ENCODE data around the gene CD180. TPM values are rescaled to one million over a fixed set of nuclear protein-coding genes. Genes with fewer than 3 reads are reported as not detected.
"Not testable (repeated sequence)": the region's sequence is repeated elsewhere in the genome, so short reads cannot be mapped to it uniquely, and the experiment has no call there.

The CD180 gene
- total and polyA plus RNA-seq, 11 donors: 0.08 to 7.7 (median 0.32) TPM

GRCh38 chr5:67179697-67180361 lies 16.8 kb downstream of the CD180 start:
- Histone ChIP-seq H3K4me1 (peaks cover 0 to 26% (median 7%) of the 10 kb centered on the region in 12 donors), H3K27ac (no peak overlapping the region), H3K9me3 (peaks cover 0 to 21% (median 0%) of the 10 kb centered on the region in 12 donors), H3K4me3 (no peak overlapping the region), H3K36me3 (no peaks in the 10 kb centered on the region), H3K27me3 (no peaks in the 10 kb centered on the region)
- no peak for TF ChIP-seq POLR2A (IDR thresholded peaks at IDR 0.05)
- DNase-seq (no peak), ATAC-seq (no peak)
- WGBS, 4 donors: 95 to 96% (median 96%) methylated on average over 5 of the region's 5 CpGs
- intact Hi-C loops (cut with DNase I): no loop called here

- peaks cover 0 to 26% (median 7%) of the 10 kb centered on the region in 12 donors for H3K4me1 ChIP-seq
- TF ChIP-seq POLR2A (IDR thresholded peaks at IDR 0.05) (no peak), CTCF (IDR thresholded peaks at IDR 0.05) (no peak)
- 94 to 97% (median 97%) methylated on average over 7 of the region's 7 CpGs for WGBS, 4 donors
- no peak for ATAC-seq
- no peak for DNase-seq
- no peaks in the 10 kb centered on the region for H3K36me3 ChIP-seq
- intact Hi-C loops (cut with DNase I): no loop called here
- H3K27me3 ChIP-seq: no peaks in the 10 kb centered on the region
- no peak overlapping the region for H3K4me3 ChIP-seq
- H3K27ac ChIP-seq: no peak overlapping the region
- H3K9me3 ChIP-seq: peaks cover 0 to 21% (median 0%) of the 10 kb centered on the region in 12 donors
Measured at GRCh38 chr5:67178966-67179365, 17.6 kb downstream of the CD180 start.

- H3K27ac ChIP-seq: no peak overlapping the region
- TF ChIP-seq CTCF (IDR thresholded peaks at IDR 0.05) (no peak), POLR2A (IDR thresholded peaks at IDR 0.05) (no peak)
- no peaks in the 10 kb centered on the region for H3K36me3 ChIP-seq
- WGBS, 4 donors: 80 to 87% (median 84%) methylated on average over 1 of the region's 1 CpG
- H3K4me3 ChIP-seq: no peak overlapping the region
- peaks cover 0 to 21% (median 7%) of the 10 kb centered on the region in 12 donors for H3K4me1 ChIP-seq
- intact Hi-C loops (cut with DNase I): no loop called here
- no peaks in the 10 kb centered on the region for H3K27me3 ChIP-seq
- no peak for DNase-seq
- H3K9me3 ChIP-seq: peaks cover 0 to 21% (median 0%) of the 10 kb centered on the region in 12 donors
- ATAC-seq: no peak
Measured at GRCh38 chr5:67178085-67178484, 18.5 kb downstream of the CD180 start.

GRCh38 chr5:67176936-67177335 lies 19.7 kb downstream of the CD180 start:
- Histone ChIP-seq H3K27me3 (no peaks in the 10 kb centered on the region), H3K4me3 (no peak overlapping the region), H3K9me3 (peaks cover 0 to 21% (median 0%) of the 10 kb centered on the region in 12 donors), H3K36me3 (no peaks in the 10 kb centered on the region), H3K27ac (no peak overlapping the region), H3K4me1 (peaks cover 0 to 10% (median 0%) of the 10 kb centered on the region in 12 donors)
- DNase-seq: no peak
- intact Hi-C loops (cut with DNase I): no loop called here
- no peak for ATAC-seq
- TF ChIP-seq CTCF (IDR thresholded peaks at IDR 0.05) (no peak), POLR2A (IDR thresholded peaks at IDR 0.05) (no peak)

- 95 to 100% (median 98%) methylated on average over 1 of the region's 1 CpG for WGBS, 4 donors
- no peak for ATAC-seq
Measured at GRCh38 chr5:67173959-67174358, 22.6 kb downstream of the CD180 start.

GRCh38 chr5:67173351-67173750 lies 23.2 kb downstream of the CD180 start:
- DNase-seq; ATAC-seq; H3K4me3 ChIP-seq; H3K27me3 ChIP-seq; H3K4me1 ChIP-seq; H3K27ac ChIP-seq; intact Hi-C loops (cut with DNase I): not testable (repeated sequence)
- H3K9me3 ChIP-seq: peaks cover 0 to 21% (median 0%) of the 10 kb centered on the region in 12 donors
- WGBS, 4 donors: 0 to 100% (median 100%) methylated on average over 1 to 2 of the region's 2 CpGs; no CpG with 5 or more reads in 1 of the 4 donors
- H3K36me3 ChIP-seq: peaks cover 0 to 30% (median 2%) of the 10 kb centered on the region in 9 donors

More at GRCh38 chr5:67173959-67174358, 22.6 kb downstream of the CD180 start:
- H3K4me3 ChIP-seq: no peak overlapping the region
- intact Hi-C loops (cut with DNase I): no loop called here
- peaks cover 0 to 24% (median 0%) of the 10 kb centered on the region in 9 donors for H3K36me3 ChIP-seq
- TF ChIP-seq CTCF (IDR thresholded peaks at IDR 0.05) (no peak), POLR2A (IDR thresholded peaks at IDR 0.05) (no peak)
- DNase-seq: no peak
- H3K27ac ChIP-seq: no peak overlapping the region
- no peaks in the 10 kb centered on the region for H3K27me3 ChIP-seq
- peaks cover 0 to 10% (median 0%) of the 10 kb centered on the region in 12 donors for H3K4me1 ChIP-seq
- H3K9me3 ChIP-seq: peaks cover 0 to 21% (median 0%) of the 10 kb centered on the region in 12 donors

Measured in heart left ventricle (tissue), 16 donors.